ENCODE results near the gene TMEM135.

GRCh38 chr11:87353771-87354345 is 316.1 kb downstream of the TMEM135 start:
- TF ChIP-seq POLR2AphosphoS5 (IDR thresholded peaks at IDR 0.05; ENCODE audit: low read depth, low read length), result no peak
- no peak for TF ChIP-seq TAF1 (IDR thresholded peaks at IDR 0.05; ENCODE audit: borderline replicate concordance, insufficient read depth, low read length)

Measured in PFSK-1 (cell line).